Fibroblast of lung (primary cell): ENCODE data around the gene OR8H1. TPM values are rescaled to one million over a fixed set of nuclear protein-coding genes. Genes with fewer than 3 reads are reported as not detected.

Source experiments
- DNase-seq, 2 donors: peaks; one replicate each; pipeline versions ENCODE4 v3.0.0 to v3.0.0-alpha.2; 2010; ENCODE audit warnings: low read depth in 2 of 2
- H2AFZ ChIP-seq: 2 replicates; pipeline ENCODE4 v1.5.1; 2012; ENCODE audit warnings: low read length, control low read depth, inconsistent platforms
- H3K27ac ChIP-seq: 2 replicates; pipeline ENCODE4 v1.5.1; 2011; ENCODE audit warnings: low read length, control low read depth; ENCODE audit not compliant: insufficient read depth
- H3K27me3 ChIP-seq: 2 replicates; pipeline ENCODE4 v1.5.1; 2011; ENCODE audit warnings: mild to moderate bottlenecking, low read length; ENCODE audit not compliant: control insufficient read depth, insufficient read depth
- H3K36me3 ChIP-seq: 2 replicates; pipeline ENCODE4 v1.5.1; 2011; ENCODE audit warnings: low read length; ENCODE audit not compliant: control insufficient read depth, insufficient read depth
- H3K4me1 ChIP-seq: 2 replicates; pipeline ENCODE4 v1.5.1; 2011; ENCODE audit warnings: low read length; ENCODE audit not compliant: control insufficient read depth, insufficient read depth; ENCODE audit errors: extremely low read depth
- H3K4me2 ChIP-seq: 2 replicates; pipeline ENCODE4 v1.5.1; 2011; ENCODE audit warnings: low read length, control low read depth; ENCODE audit not compliant: insufficient read depth; ENCODE audit errors: extremely low read depth
- H3K4me3 ChIP-seq, 4 experiments: fragments of 200-600 bp in 1 of 4; sonication (generic) in 1 of 4; replicated peaks in 1 of 4; 2 replicates each; pipeline ENCODE4 v1.5.1; 2011 to 2016; ENCODE audit warnings: low read length in 4 of 4, low read depth in 3 of 4, mild to moderate bottlenecking in 3 of 4, control low read depth in 2 of 4, inconsistent platforms in 1 of 4, mixed read lengths in 1 of 4; ENCODE audit not compliant: insufficient read depth in 1 of 4; ENCODE audit errors: control extremely low read depth in 1 of 4
- H3K79me2 ChIP-seq: 2 replicates; pipeline ENCODE4 v1.5.1; 2012; ENCODE audit warnings: mild to moderate bottlenecking, low read length, inconsistent platforms; ENCODE audit not compliant: control insufficient read depth, insufficient read depth
- H3K9ac ChIP-seq: 2 replicates; pipeline ENCODE4 v1.5.1; 2011; ENCODE audit warnings: mild to moderate bottlenecking, low read length, control low read depth; ENCODE audit not compliant: insufficient read depth
- H3K9me3 ChIP-seq: 2 replicates; pipeline ENCODE4 v1.5.1; 2012; ENCODE audit warnings: low read depth, low read length; ENCODE audit not compliant: control insufficient read depth, insufficient read depth
- H4K20me1 ChIP-seq: 2 replicates; pipeline ENCODE4 v1.5.1; 2011; ENCODE audit warnings: low read length; ENCODE audit not compliant: control insufficient read depth, insufficient read depth; ENCODE audit errors: extremely low read depth
- CTCF ChIP-seq, 2 donors: IDR thresholded peaks in 1 of 2; conservative IDR thresholded peaks in 1 of 2; 1 replicate in 1 of 2; 2 replicates in 1 of 2; pipeline ENCODE4 v1.5.1; 2011 to 2012; ENCODE audit warnings: low read length in 2 of 2, control low read depth in 1 of 2, inconsistent platforms in 1 of 2, low read depth in 1 of 2, mild to moderate bottlenecking in 1 of 2
- EZH2 ChIP-seq: IDR thresholded peaks from 2 replicates; pipeline ENCODE4 v1.5.1; 2012; ENCODE audit warnings: low read length, control low read depth, mild to moderate bottlenecking; ENCODE audit errors: missing control alignments
- polyA plus RNA-seq, 2 donors: library from polyadenylated mRNA; depleted of rRNA in 1 of 2; stranded (reverse) in 1 of 2; unstranded in 1 of 2; fragments of >200 nt; gene quantifications; 2 replicates each; pipeline ENCODE4 v1.2.1, GENCODE V29; 2011 to 2012; ENCODE audit warnings: missing spikeins in 1 of 2
- total RNA-seq: library from RNA; depleted of rRNA; stranded (reverse); fragments of >200 nt; gene quantifications from 2 replicates; pipeline ENCODE4 v1.2.1, GENCODE V29; 2014

Gene OR8H1
- total and polyA plus RNA-seq, 2 donors (not counting 1 experiment from before 2014, with no cell fraction given) = not detected

- H3K4me3 ChIP-seq = no peak overlapping the region
- H4K20me1 ChIP-seq = no peaks in the 10 kb centered on the region
- no peaks in the 10 kb centered on the region for H3K4me1 ChIP-seq
- H3K4me2 ChIP-seq = no peak overlapping the region
- H3K9ac ChIP-seq = no peak overlapping the region
- no peak for TF ChIP-seq EZH2
- TF ChIP-seq CTCF (conservative IDR thresholded peaks at IDR 0.05 in 1 of 2, IDR thresholded peaks at IDR 0.05 in 1 of 2; ENCODE audit: low read depth in 1 of 2, low read length in 2 of 2) = no peak
- no peaks in the 10 kb centered on the region for H3K36me3 ChIP-seq
- H3K27me3 ChIP-seq = no peaks in the 10 kb centered on the region
- no peaks in the 10 kb centered on the region for H3K79me2 ChIP-seq
- no peak for DNase-seq
- H2AFZ ChIP-seq = no peak overlapping the region
- H3K9me3 ChIP-seq = no peaks in the 10 kb centered on the region
- H3K27ac ChIP-seq = no peak overlapping the region
Observed at GRCh38 chr11:56296898-56297297, 4.8 kb upstream of the OR8H1 start.

GRCh38 chr11:56273854-56274253 lies 18.2 kb downstream of the OR8H1 start, which contains the start of gene OR5T1:
Gene OR5T1 (plus strand): TSS chr11:56274154. CDS start chr11:56275639, 1,485 bp downstream.
- Histone ChIP-seq H3K4me3 (no peak within 1 kb of the TSS), H3K9me3 (no peaks in the 10 kb centered on the region), H3K27ac (no peak within 1 kb of the TSS), H3K9ac (no peak within 1 kb of the TSS), H3K4me2 (no peak within 1 kb of the TSS), H3K36me3 (no peaks in the 10 kb centered on the region), H3K27me3 (no peaks in the 10 kb centered on the region), H2AFZ (no peak within 1 kb of the TSS), H3K4me1 (no peaks in the 10 kb centered on the region), H4K20me1 (no peaks in the 10 kb centered on the region), H3K79me2 (no peaks in the 10 kb centered on the region)
- no peak for TF ChIP-seq CTCF (conservative IDR thresholded peaks at IDR 0.05 in 1 of 2, IDR thresholded peaks at IDR 0.05 in 1 of 2; ENCODE audit: low read depth in 1 of 2, low read length in 2 of 2)
- DNase-seq = no peak

- H3K9me3 ChIP-seq = no peaks in the 10 kb centered on the region
- H3K79me2 ChIP-seq = no peaks in the 10 kb centered on the region
- H2AFZ ChIP-seq = no peak overlapping the region
- no peaks in the 10 kb centered on the region for H3K36me3 ChIP-seq
- no peak overlapping the region for H3K27ac ChIP-seq
- no peaks in the 10 kb centered on the region for H3K27me3 ChIP-seq
- no peaks in the 10 kb centered on the region for H4K20me1 ChIP-seq
- H3K4me3 ChIP-seq = no peak overlapping the region
- no peaks in the 10 kb centered on the region for H3K4me1 ChIP-seq
- no peak overlapping the region for H3K4me2 ChIP-seq
- DNase-seq = no peak
- TF ChIP-seq CTCF (conservative IDR thresholded peaks at IDR 0.05 in 1 of 2, IDR thresholded peaks at IDR 0.05 in 1 of 2; ENCODE audit: low read depth in 1 of 2, low read length in 2 of 2) (no peak), EZH2 (no peak)
- H3K9ac ChIP-seq = no peak overlapping the region
Observed at GRCh38 chr11:56271092-56271491, 21.0 kb downstream of the OR8H1 start.
